Mucosa of stomach (tissue), 1 donor: Measurements from ENCODE around the gene HNRNPUL1.

ENCODE experiments used
- H3K27me3 ChIP-seq: one replicate; pipeline ENCODE4 v1.7.0; 2013; ENCODE audit warnings: mild to moderate bottlenecking, low read length; ENCODE audit not compliant: control insufficient read depth, insufficient read depth
- H3K36me3 ChIP-seq: one replicate; pipeline ENCODE4 v1.7.0; 2013; ENCODE audit warnings: low read length; ENCODE audit not compliant: control insufficient read depth, insufficient read depth
- H3K4me1 ChIP-seq: one replicate; pipeline ENCODE4 v1.7.0; 2013; ENCODE audit warnings: mild to moderate bottlenecking, low read length; ENCODE audit not compliant: control insufficient read depth, insufficient read depth
- H3K4me3 ChIP-seq: one replicate; pipeline ENCODE4 v1.7.0; 2013; ENCODE audit warnings: low read length
- H3K9ac ChIP-seq: one replicate; pipeline ENCODE4 v1.7.0; 2013; ENCODE audit warnings: mild to moderate bottlenecking, low read length, moderate library complexity
- H3K9me3 ChIP-seq: one replicate; pipeline ENCODE4 v1.7.0; 2013; ENCODE audit warnings: mild to moderate bottlenecking, low read length, moderate library complexity; ENCODE audit not compliant: control insufficient read depth
- donor health status: Pancreatic carcinoma.

The HNRNPUL1 gene

DNA sequence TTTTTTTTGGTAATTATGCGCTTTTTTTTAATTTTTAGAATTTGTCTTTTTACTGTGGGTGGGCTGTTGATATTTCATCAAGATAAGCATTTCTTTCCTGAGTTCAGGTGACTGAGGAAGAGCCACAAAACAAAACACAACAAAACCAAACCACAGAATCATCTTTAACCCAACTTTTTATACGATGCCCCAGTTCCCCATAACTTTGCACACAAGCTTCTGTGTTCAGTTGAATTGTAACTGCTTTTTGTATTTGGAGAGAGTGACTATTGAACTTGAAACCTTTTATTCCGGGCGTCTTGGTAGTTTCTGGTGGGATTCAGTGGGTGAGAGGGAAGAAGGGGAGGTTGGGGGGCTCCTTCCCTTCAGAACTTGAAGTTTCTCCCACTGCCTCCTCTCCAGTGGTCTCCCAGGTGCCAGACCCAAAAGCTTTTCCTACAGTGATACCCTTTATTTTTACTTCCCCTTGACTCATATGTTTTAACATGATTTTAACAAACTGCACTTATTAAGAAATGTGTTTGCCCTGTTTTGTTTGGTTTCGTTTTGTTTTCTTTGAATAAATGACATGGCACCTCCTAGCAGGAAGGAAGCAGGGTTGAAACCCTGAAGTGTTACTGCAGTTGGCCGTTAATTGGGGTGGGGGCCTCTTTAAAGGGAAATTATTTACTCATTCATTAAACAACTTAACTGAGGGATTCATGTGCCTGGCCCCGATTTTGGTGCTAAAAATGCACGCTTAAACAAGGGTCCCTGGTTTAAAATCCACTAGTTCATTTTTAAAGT lies 43.1 kb downstream of the HNRNPUL1 start:
- Histone ChIP-seq H3K27me3 (no peaks in the 10 kb centered on the region), H3K4me1 (peaks cover 22% of the 10 kb centered on the region), H3K9ac (no peak overlapping the region), H3K36me3 (peaks cover 36% of the 10 kb centered on the region), H3K9me3 (no peaks in the 10 kb centered on the region), H3K4me3 (no peak overlapping the region)

DNA sequence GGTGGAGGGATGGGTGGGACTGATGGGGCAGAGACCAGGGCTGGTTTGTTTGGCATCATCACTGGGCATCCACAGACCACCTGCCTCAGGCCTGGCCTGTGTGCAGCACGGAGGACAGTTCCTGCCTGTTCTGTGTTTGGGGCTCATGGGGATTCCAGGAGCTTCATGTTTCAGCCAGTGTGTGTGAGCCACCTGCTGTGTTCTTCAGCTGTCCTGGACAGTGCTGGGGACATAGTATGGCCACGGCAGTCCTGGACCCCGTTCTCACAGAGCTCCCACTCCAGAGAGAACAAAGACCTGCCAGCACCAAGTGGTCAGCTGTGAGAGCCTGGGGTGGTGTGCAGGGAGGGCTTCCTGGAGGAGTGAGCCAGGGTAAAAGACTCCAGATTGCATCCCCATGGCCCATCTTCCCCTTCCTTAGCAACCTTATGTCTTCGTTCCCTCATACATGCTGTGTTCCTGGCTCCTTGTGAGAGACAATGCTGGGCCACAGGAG lies 43.8 kb downstream of the HNRNPUL1 start:
- H3K4me1 ChIP-seq, result peaks cover 22% of the 10 kb centered on the region
- peaks cover 29% of the 10 kb centered on the region for H3K36me3 ChIP-seq
- H3K9me3 ChIP-seq, result no peaks in the 10 kb centered on the region
- H3K27me3 ChIP-seq, result no peaks in the 10 kb centered on the region
- peak overlapping the region; percentile 82 for H3K9ac ChIP-seq
- no peak overlapping the region for H3K4me3 ChIP-seq

DNA sequence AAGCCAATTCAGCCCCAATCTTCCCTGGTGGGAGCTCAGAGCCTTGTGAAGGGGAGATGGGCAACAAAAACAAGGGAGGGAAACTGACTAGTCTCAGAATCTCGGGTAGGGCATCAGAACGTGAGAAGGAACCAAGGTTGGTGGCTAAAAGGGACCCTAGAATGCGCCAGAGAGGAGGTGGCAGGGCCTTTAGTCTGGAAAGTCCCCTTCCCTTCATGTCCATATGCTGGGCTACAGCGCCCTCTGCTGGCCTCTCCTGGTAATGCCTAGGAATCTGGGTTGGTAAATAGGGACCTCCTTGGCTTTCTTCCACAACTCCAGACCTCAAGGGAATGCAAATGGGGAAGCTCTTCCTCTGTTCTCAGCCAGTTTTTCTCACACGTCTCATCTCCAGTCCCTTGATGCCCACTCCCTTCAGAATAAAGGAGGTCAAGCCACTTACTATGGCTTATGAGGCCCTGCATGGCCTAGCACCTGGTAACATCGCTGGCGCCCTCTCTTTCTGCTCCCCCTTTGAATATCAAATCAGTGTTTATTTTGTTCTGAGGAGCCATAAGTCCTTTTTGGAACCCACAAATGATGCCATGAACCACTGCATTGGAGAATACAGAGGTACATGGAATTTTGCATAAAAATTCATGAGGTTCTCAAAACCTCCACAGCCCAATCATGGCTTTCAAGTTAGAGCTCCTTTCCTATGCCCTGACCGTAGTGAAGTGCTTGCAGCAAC lies 44.4 kb downstream of the HNRNPUL1 start:
- Histone ChIP-seq H3K9me3 (no peaks in the 10 kb centered on the region), H3K27me3 (no peaks in the 10 kb centered on the region), H3K4me1 (peaks cover 22% of the 10 kb centered on the region), H3K4me3 (peak overlapping the region; percentile 72), H3K36me3 (peaks cover 25% of the 10 kb centered on the region), H3K9ac (peak overlapping the region; percentile 82)

DNA sequence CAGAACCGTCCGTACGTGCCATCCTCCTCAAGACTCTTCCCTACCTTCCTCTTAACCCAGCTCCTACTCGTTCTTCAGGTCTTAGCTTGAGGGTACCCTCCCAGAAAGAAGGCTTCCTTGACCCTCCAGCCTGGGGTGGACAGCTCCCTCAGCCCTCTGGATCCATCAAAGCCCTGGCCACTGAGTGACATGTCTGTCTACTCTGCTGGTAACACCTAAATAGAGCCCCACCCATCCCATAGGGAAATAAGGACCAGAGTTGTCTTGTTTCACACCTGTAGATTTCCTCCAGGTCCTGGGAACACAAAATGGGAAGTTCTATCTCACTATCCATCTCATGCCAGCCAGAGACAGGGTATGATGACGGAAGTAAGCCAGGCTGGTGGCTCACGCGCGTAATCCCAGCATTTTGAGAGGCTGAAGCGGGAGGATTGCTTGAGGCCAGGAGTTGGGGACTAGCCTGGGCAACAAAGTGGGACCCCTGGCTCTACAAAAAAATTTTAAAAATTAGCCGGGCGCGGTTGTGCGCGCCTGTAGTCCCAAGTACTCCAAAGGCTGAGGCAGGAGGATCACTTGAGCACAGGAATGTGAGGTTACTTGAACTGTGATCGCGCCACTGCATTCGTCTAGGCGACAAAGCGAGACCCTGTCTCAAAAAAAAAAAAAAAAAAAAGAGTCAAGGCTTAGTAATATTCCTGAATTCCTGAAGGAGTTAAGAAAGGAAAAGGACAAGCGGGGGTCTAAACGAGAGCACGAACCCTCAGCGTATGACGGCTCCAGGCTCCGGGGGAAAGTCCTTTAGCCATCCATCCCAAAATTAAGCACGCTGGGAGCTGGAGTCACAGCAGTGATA lies 45.2 kb downstream of the HNRNPUL1 start:
- Histone ChIP-seq H3K9ac (peak overlapping the region; percentile 82), H3K36me3 (peaks cover 17% of the 10 kb centered on the region), H3K4me1 (peaks cover 22% of the 10 kb centered on the region)

GRCh38 chr19:41310033-41310831 lies 46.1 kb downstream of the HNRNPUL1 start, which contains the start of gene CCDC97:
TSS of gene CCDC97 (plus strand) at chr19:41310172. CDS start at chr19:41310311, 139 bp downstream.
- peak within 1 kb of the TSS; percentile 72 for H3K4me3 ChIP-seq
- H3K36me3 ChIP-seq, result peaks cover 8% of the 10 kb centered on the region
- peaks cover 22% of the 10 kb centered on the region for H3K4me1 ChIP-seq
- no peaks in the 10 kb centered on the region for H3K9me3 ChIP-seq
- H3K27me3 ChIP-seq, result no peaks in the 10 kb centered on the region
- H3K9ac ChIP-seq, result peak within 1 kb of the TSS; percentile 82

More for the DNA sequence above, 45.2 kb downstream of the HNRNPUL1 start:
- no peaks in the 10 kb centered on the region for H3K27me3 ChIP-seq
- peak overlapping the region; percentile 72 for H3K4me3 ChIP-seq
- H3K9me3 ChIP-seq, result no peaks in the 10 kb centered on the region

- no peak overlapping the region for H3K4me3 ChIP-seq
- peak overlapping the region; percentile 82 for H3K9ac ChIP-seq
- peaks cover 22% of the 10 kb centered on the region for H3K4me1 ChIP-seq
- H3K36me3 ChIP-seq, result peaks cover 2% of the 10 kb centered on the region
- H3K9me3 ChIP-seq, result no peaks in the 10 kb centered on the region
- H3K27me3 ChIP-seq, result no peaks in the 10 kb centered on the region
Observed at GRCh38 chr19:41311072-41311471, 46.9 kb downstream of the HNRNPUL1 start.

- Histone ChIP-seq H3K27me3 (no peaks in the 10 kb centered on the region), H3K36me3 (no peaks in the 10 kb centered on the region), H3K4me1 (peaks cover 22% of the 10 kb centered on the region), H3K4me3 (no peak overlapping the region), H3K9me3 (no peaks in the 10 kb centered on the region), H3K9ac (no peak overlapping the region)
Observed at GRCh38 chr19:41311613-41312012, 47.4 kb downstream of the HNRNPUL1 start.

- Histone ChIP-seq H3K27me3 (no peaks in the 10 kb centered on the region), H3K9ac (no peak overlapping the region), H3K9me3 (no peaks in the 10 kb centered on the region), H3K36me3 (peaks cover 18% of the 10 kb centered on the region), H3K4me3 (no peak overlapping the region), H3K4me1 (peaks cover 1% of the 10 kb centered on the region)
Observed at GRCh38 chr19:41316306-41316920, 52.2 kb downstream of the HNRNPUL1 start.

DNA sequence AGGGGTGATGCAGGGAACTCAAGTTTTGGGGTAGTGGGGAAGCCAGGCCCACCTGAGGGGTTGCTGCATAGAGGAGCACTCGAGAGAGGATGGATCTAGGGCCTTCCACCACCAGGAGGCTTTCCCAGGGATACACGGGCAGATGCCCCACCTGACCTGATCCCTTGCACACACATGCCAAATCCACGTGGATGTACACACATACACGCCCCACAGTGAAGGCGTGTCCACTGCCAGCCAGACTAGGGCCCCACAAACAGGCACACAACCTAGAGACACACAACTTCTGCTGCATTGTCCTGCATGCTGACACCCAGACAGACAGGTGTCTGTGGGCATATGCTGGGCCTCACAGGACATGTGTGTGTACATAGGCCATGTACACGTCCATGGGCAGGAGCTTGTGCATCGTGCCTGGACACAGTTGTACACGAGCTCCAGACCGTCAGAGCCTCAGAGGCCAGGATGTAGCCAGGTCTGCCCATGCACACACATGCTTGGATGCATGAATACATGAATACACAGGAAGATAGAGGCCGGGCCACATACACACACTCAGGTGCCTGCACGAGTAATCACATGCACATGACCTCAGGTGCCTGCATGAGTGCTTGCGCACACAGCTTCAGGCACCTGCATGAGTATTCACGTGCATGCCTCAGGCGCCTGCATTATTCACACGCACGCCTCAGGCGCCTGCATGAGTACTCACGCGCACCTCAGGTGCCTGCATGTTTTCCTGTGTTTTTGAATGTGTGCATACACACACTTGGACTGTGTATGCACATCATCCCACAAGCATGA lies 54.7 kb downstream of the HNRNPUL1 start:
- Histone ChIP-seq H3K4me3 (no peak overlapping the region), H3K9ac (no peak overlapping the region), H3K4me1 (peaks cover 24% of the 10 kb centered on the region), H3K36me3 (peaks cover 18% of the 10 kb centered on the region), H3K9me3 (no peaks in the 10 kb centered on the region), H3K27me3 (no peaks in the 10 kb centered on the region)

- no peak overlapping the region for H3K4me3 ChIP-seq
- no peaks in the 10 kb centered on the region for H3K27me3 ChIP-seq
- peaks cover 18% of the 10 kb centered on the region for H3K36me3 ChIP-seq
Observed at GRCh38 chr19:41319500-41320184, 55.5 kb downstream of the HNRNPUL1 start.

More at GRCh38 chr19:41319500-41320184, 55.5 kb downstream of the HNRNPUL1 start:
- no peaks in the 10 kb centered on the region for H3K9me3 ChIP-seq
- no peak overlapping the region for H3K9ac ChIP-seq
- H3K4me1 ChIP-seq, result peaks cover 30% of the 10 kb centered on the region
